DMS153 treated with DMSO at 0.1 percent for 48 hours (cell line): ENCODE results near the gene HIGD1B.

ENCODE experiments used
- DNase-seq: peaks from one replicate; lab custom pipeline; 2025; ENCODE audit not compliant: unreplicated experiment; lab: John Stamatoyannopoulos, UW

The HIGD1B gene

GRCh38 chr17:44832805-44833204, 14.9 kb upstream of the HIGD1B start:
- no peak for DNase-seq

GRCh38 chr17:44837196-44837595, 10.5 kb upstream of the HIGD1B start:
- no peak for DNase-seq

- DNase-seq = no peak
These were observed 7.4 kb upstream of the HIGD1B start for GRCh38 chr17:44840274-44840673.

DNA sequence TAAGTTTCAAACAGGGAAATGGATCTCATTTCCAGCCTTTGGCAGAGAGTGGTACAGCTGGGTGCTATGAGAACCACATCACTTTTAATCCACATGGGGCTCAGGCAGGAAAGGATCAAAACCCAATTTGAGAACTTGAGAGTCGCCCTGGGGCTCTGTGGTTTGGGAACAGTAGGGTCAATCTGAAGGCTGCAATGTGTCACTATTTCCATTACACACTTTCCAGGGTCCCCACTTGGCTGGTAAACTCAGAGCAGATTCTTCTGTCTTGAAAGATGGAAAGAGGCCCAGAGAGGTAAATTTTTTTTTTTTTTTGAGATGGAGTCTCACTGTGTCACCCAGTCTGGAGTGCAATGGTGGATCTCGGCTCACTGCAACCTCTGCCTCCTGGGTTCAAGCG, 6.7 kb upstream of the HIGD1B start:
- no peak for DNase-seq

- DNase-seq = no peak
These were observed 4.9 kb upstream of the HIGD1B start for GRCh38 chr17:44842748-44843147.

DNA sequence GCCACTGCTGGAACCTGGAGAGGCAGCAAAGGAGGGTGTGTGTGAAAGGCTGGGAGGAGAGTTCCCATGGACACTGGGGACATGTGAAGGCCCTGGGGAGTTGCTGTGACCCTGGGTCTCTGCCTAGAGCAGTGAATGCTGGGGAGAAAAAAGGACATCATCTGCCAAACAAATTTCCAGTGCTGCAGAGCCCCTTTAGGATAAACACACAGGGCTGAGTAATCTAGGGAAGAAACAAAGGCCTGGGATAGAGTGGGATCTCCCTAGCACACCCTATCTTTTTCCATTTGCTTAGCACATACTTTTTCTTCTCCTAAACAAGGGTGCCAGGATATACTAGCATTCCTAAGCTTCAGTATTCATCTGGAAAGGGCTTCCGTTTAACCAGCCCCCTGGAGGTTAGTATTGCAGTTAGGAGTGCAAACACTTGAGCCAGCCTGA, 3.3 kb upstream of the HIGD1B start:
- DNase-seq = no peak

DNA sequence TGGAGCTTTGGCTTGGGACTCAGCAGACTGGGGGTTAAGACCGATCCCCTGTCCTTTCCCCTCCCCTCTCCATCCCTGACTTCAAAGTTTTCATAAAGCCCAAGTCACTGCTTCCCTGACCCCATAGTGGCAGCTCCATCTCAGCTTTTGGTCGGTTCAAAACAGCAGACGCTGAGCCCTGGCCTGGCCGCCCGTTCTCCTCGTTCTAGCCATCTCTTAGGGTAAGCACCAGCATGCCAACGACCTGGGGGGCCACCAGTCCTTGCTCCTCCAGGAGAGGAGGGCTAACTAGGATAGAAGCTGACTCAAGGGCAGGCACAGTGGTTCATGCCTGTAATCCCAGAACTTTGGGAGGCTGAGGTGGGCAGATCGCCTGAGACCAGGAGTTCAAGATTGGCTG, 1.5 kb upstream of the HIGD1B start:
- DNase-seq = no peak

DNA sequence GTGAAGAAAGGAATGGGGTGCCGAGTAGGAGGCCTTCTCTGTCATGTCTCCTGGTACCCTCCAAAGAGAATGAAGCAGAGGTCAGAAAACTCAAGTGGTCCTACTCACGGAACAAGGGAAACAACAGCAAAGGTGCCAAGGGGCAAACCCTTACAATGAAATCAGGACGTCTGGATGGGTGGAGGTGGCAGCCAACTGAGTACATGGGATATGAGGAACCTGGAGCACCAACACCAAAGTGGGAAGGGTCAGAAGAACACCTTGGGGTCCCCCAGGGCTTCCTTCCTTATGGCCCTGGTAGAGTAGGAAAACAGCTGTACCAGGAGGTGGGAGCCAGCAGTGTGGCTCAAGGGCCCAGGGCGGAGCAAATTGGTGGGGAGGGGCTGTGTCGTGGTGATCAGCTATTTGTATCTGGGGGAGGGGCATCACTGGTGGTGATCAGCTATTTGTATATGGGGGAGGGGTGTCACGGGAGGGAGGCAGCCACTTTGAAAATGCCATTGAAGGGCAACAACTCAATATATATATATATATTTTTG, 643 bp downstream of the HIGD1B start:
- no peak for DNase-seq

DNA sequence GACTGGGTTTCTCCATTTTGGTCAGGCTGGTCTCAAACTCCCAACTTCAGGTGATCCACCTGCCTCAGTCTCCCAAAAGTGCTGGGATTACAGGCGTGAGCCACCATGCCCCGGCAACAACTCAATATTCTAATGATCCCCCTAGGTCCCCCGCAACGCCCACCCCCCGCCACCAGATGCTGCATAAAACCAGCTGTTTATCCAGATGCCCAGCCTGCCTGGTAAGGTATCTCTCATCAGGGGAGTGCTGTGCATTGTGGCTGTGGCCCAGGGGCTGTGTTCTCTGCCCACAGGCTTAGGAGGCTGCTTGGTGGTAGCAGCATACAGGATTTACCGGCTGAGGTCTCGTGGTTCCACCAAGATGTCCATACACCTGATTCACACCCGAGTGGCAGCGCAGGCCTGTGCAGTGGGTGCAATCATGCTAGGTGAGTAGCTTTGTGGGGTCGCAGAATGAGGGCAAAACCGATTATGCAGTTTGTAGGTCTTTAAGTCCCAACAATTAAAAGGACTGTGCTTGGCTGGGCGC, 1.3 kb downstream of the HIGD1B start:
- DNase-seq = no peak

DNA sequence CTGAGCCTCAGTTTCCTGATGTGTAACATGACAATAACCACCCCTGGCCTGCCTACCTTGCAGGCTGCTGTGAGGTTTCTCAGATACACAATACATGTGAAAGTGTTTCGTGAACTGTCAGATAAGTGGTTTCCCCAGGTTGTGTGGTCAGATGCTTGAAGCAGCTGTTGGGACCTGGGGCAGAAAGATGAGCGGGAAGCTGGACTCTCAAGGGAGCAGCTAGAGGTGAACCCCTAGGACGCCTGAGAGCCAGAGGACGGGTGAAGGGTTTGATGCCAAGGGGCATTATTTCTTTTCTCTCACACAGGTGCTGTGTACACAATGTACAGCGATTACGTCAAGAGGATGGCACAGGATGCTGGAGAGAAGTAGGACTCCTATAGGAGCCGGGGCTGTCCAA, 2.3 kb downstream of the HIGD1B start:
- DNase-seq = no peak

DNA sequence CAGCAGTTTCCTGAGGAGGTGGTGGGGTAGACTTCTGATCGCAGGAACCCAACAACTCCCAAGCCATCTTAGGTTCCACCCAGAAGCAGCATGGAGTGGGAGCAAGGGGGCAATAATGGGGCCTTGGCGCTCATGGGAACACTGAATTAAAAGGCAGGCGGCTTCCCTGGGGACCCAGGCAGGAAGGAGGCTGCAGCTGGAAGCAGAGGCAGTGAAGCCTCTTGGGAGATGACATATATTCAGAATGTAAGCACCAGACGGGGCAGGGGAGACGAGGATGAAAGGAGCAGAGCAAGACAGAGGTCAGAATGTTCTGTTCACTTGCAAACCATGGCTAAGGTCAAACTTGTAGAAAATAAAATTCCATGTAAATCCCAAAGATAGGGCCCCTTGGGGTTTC, 2.9 kb downstream of the HIGD1B start:
- no peak for DNase-seq

DNA sequence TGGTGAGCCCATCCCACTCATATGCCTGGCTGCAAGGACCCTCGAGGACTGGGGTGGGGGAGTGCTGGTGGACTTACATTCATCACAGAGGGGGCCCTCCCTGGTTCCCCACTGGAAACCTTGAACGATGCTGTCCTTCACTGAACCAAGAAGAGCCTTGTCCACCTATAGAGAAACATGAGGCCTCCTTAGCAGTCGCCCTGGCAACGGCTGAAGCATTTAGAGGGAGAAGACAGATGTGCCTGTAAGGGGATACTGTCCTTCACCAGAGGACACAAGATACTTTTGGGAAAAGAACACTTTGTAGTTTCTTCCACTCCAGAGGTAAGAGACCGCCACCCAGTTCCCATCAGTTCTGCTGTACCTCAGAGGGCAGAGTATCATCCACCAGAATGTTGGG, 6.5 kb downstream of the HIGD1B start:
- DNase-seq = no peak

- DNase-seq = no peak
These were observed 12.0 kb downstream of the HIGD1B start for GRCh38 chr17:44859701-44860100.

DNA sequence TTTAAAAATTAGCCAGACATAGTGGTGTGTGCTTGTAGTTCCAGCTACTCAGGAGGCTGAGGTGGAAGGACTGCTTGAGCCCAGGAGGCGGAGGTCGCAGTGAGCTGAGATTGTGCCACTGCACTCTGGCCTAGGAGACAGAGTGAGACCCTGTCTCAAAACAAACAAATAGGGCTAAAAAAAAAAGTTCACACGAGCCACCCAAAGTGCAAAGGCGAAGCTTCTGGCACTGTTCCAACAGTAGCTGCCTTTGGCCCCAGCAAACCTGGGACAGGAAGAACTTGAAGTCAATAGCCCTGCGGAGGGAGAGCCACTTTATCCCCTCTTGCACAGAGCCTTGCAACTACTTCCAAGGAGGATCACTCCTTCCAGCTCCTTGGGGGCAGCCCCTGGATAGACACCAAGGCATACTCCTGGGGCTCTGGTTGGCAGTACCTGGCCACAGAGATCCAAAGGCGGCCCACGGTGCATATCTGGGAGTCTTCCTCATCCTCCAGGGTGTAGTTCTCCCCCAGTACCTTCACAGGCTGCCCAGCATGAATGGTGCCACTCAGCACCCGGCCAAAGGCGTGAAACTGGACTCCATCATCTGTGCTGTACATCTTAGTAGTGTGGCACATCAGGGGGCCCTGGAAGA, 14.7 kb downstream of the HIGD1B start:
- no peak for DNase-seq

DNA sequence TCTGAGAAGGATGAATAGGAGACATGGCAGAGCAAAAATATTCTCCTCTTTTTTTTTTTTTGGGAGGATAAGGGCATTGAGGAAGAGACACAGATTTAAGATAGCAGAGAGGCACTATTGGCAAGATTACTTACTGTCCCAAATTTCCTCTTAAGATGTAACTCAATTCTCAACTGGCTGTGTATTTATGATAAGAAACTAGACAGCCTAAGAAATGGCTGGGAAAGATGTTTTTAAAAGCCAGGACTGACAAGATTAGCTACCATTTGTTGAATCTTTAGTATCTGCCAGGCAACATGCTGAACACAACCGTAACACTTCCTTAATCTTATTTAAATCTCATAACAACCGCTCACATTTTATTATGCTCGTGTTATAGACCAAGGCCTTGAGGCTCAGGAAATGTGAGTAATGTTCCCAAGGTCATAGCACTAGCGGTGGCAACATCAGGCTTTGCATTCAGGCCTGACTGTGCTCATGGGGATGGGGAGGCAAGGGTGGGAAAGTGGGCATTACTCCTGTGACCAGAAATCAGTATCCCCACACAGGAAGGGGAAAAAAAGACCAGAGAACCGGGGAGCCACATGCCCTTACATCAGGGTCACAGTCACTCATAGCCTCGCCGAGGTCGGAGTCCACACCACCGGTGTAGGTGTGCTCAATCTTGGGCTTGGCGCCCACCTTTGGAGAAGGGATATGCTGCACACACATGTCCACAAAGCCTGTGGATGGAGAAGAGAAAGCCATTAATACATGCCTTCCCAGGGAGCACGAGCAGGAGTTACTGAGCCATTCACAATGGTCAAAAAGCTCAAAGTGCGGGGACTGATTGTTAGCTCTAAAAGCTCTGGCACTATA, 15.6 kb downstream of the HIGD1B start:
- no peak for DNase-seq

DNA sequence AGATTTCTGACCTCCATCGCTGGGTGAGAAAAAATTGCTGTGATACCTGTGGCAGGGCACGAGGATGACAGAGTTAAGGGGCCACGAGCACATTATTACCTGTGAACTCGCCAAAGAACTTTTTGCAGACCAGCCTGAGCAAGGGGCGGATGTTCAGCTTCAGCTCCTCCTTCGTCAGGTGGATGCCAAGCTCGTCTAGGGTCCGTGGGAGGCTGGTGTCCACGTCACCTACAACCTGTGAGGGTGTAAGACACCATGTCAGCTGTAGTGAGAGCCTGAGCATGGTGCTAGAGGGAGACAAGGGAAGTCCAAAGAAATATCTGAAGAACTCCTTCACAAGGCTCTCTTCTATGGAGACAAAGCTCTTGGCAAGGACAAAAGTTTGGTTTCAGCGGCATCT, 17.1 kb downstream of the HIGD1B start:
- DNase-seq = no peak

DNA sequence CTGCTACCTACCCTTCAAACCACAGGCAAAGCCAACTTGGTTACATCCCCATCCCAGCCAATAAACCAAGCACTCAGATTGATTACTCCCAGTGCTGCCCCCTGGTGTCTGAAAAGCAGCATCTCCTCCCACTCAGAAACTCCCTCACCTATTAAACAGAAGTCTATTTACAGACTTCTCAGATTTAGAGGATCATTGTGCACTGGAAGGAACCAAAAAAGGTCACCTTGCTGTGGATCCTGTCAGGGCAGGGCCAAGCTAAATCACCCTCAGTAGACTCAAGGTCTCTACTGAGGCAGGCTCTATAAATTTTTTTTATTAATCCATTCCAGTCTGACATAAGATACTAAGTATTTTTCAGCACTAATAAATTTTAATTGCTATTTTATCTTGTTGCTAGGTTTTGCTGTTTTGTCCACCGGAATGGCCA, 17.6 kb downstream of the HIGD1B start:
- DNase-seq = peak; percentile 61

- no peak for DNase-seq
These were observed 18.2 kb downstream of the HIGD1B start for GRCh38 chr17:44865931-44866330.

DNA sequence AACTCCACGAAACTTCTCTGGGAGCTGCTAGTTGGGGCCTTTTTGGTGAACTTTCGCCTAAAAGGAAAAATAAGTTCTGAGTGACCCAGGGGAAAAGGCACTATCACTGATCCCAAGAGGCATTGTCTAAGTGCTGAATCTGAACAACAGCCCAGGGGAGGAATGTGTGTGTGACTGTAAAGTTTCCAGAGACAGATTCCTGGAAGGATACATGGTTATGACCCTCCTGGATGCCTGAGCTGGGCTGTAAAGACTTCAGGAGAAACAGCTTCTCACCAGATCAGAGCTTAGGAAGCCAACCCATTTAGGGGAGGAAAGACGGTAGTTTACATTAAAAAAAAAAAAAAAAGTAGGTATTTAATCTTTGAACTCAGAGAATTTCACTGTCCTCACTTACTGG, 20.2 kb downstream of the HIGD1B start:
- no peak for DNase-seq

- DNase-seq = no peak
These were observed 23.9 kb downstream of the HIGD1B start for GRCh38 chr17:44871556-44871955.

- DNase-seq = no peak
These were observed 24.6 kb downstream of the HIGD1B start for GRCh38 chr17:44872131-44872768.

DNA sequence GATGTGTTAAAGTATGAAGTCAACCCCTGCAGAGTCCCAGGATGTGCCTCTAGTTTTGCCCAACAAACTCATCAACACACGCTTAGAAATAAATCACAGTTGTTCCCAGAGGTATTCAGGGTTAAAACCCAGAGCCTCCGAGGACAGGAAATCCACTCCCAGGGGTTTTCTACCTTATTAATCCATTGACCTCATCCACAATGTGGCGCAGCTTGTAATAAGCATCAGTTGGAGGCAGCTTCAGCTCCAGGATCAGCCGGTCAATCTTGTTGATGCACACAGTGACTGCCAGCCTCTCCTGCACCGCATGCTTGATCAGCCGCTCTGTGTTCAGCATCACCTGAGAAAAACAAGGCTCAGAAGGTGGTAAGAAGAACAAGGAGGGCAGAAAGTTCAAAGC, 28.1 kb downstream of the HIGD1B start:
- no peak for DNase-seq
